ENCODE data around the gene NCOA1. TPM values are rescaled to one million over a fixed set of nuclear protein-coding genes. Genes with fewer than 3 reads are reported as not detected.
A peak's percentile ranks its signal among the peaks of the same experiment; 100 is the strongest.

NCOA1 gene
- polyA plus RNA-seq, 3 donors = 7.3 to 30.2 (median 10.2) TPM

DNA sequence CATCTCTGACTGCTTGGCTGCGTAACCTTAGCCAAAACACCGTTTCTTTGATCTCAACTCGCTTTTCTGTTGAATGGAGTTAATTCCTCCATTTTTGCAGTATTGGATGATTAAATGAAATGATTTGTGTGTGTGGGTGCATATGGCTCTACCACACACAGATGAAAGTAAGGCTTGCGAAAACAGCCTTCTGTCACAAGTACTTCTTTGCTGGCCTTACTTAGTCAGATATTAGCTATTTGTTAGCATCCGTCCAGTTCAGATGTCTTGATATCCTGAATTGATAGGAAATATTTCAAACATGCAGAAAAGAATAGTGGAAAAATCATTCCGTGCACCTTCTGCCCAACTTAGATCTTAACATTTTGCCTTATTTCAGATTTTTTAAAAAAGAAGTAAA, 21.8 kb downstream of the NCOA1 start:
- no peaks in the 10 kb centered on the region for H3K27me3 ChIP-seq (ENCODE audit: control insufficient read depth in 2 of 2, insufficient read depth in 2 of 2, low read length in 2 of 2)
- H3K79me2 ChIP-seq (ENCODE audit: insufficient read depth, low read length) = peaks cover 95% of the 10 kb centered on the region
- no peak overlapping the region for H3K4me3 ChIP-seq (replicated peaks in 1 of 3; ENCODE audit: low read depth in 2 of 3, low read length in 3 of 3)
- TF ChIP-seq CTCF (IDR thresholded peaks at IDR 0.05) = no peak
- Mint-ChIP-seq H3K36me3 (peaks cover 0 to 1% of the 10 kb centered on the region in 2 donors), H3K27ac (no peak overlapping the region), H3K4me1 (peaks cover 54% of the 10 kb centered on the region), H3K9me3 (peaks cover 0 to 1% (median 0%) of the 10 kb centered on the region in 7 donors), H3K4me3 (no peak overlapping the region), H3K27me3 (ENCODE audit: low read depth in 3 of 3) (peaks cover 0 to 2% (median 0%) of the 10 kb centered on the region in 3 donors)
- no peak overlapping the region for H2AFZ ChIP-seq (ENCODE audit: insufficient read depth, low read depth, low read length, poor library complexity, severe bottlenecking)
- no peak overlapping the region for H3K4me2 ChIP-seq (replicated peaks; ENCODE audit: extremely low read depth, low read length, poor library complexity, severe bottlenecking)
- H3K9me3 ChIP-seq (replicated peaks in 1 of 2; ENCODE audit: control insufficient read depth in 1 of 2, insufficient read depth in 1 of 2, low read length in 2 of 2) = no peaks in the 10 kb centered on the region
- H3K36me3 ChIP-seq (replicated peaks in 1 of 2; ENCODE audit: control insufficient read depth in 1 of 2, insufficient read depth in 2 of 2, low read length in 2 of 2) = no peaks in the 10 kb centered on the region
- 86% methylated on average over 2 of the region's 6 CpGs for WGBS (ENCODE audit: insufficient coverage)
- no peak overlapping the region for H3K27ac ChIP-seq (ENCODE audit: low read depth in 1 of 2, low read length in 2 of 2)
- peaks cover 15 to 43% of the 10 kb centered on the region in 2 donors for H3K4me1 ChIP-seq (ENCODE audit: control insufficient read depth in 1 of 2, insufficient read depth in 2 of 2, low read length in 2 of 2)
- intact Hi-C loops (cut with micrococcal nuclease) = no loop called here
- H3K9ac ChIP-seq (ENCODE audit: insufficient read depth, low read length, poor library complexity, severe bottlenecking) = no peak overlapping the region
- H4K20me1 ChIP-seq (ENCODE audit: insufficient read depth, low read length) = peaks cover 100% of the 10 kb centered on the region
- DNase-seq = no peak

- peaks cover 15 to 37% of the 10 kb centered on the region in 2 donors for H3K4me1 ChIP-seq (ENCODE audit: control insufficient read depth in 1 of 2, insufficient read depth in 2 of 2, low read length in 2 of 2)
- H3K27ac ChIP-seq (ENCODE audit: low read depth in 1 of 2, low read length in 2 of 2) = no peak overlapping the region
- Mint-ChIP-seq H3K4me3 (no peak overlapping the region), H3K27me3 (ENCODE audit: low read depth in 3 of 3) (peaks cover 0 to 2% (median 0%) of the 10 kb centered on the region in 3 donors), H3K27ac (peak overlapping the region in 1 of 7 donors; percentile 14), H3K9me3 (peaks cover 0 to 1% (median 0%) of the 10 kb centered on the region in 7 donors), H3K4me1 (peaks cover 48% of the 10 kb centered on the region), H3K36me3 (peaks cover 0 to 1% of the 10 kb centered on the region in 2 donors)
- H2AFZ ChIP-seq (ENCODE audit: insufficient read depth, low read depth, low read length, poor library complexity, severe bottlenecking) = no peak overlapping the region
- peaks cover 100% of the 10 kb centered on the region for H4K20me1 ChIP-seq (ENCODE audit: insufficient read depth, low read length)
- H3K4me2 ChIP-seq (replicated peaks; ENCODE audit: extremely low read depth, low read length, poor library complexity, severe bottlenecking) = no peak overlapping the region
- H3K4me3 ChIP-seq (replicated peaks in 1 of 3; ENCODE audit: low read depth in 2 of 3, low read length in 3 of 3) = no peak overlapping the region
- no peaks in the 10 kb centered on the region for H3K27me3 ChIP-seq (ENCODE audit: control insufficient read depth in 2 of 2, insufficient read depth in 2 of 2, low read length in 2 of 2)
- no peak overlapping the region for H3K9ac ChIP-seq (ENCODE audit: insufficient read depth, low read length, poor library complexity, severe bottlenecking)
- H3K36me3 ChIP-seq (replicated peaks in 1 of 2; ENCODE audit: control insufficient read depth in 1 of 2, insufficient read depth in 2 of 2, low read length in 2 of 2) = no peaks in the 10 kb centered on the region
- H3K9me3 ChIP-seq (replicated peaks in 1 of 2; ENCODE audit: control insufficient read depth in 1 of 2, insufficient read depth in 1 of 2, low read length in 2 of 2) = no peaks in the 10 kb centered on the region
- no peak for DNase-seq
- TF ChIP-seq CTCF (IDR thresholded peaks at IDR 0.05) = no peak
- intact Hi-C loops (cut with micrococcal nuclease) = no loop called here
- peaks cover 96% of the 10 kb centered on the region for H3K79me2 ChIP-seq (ENCODE audit: insufficient read depth, low read length)
- 100% methylated on average over 1 of the region's 9 CpGs for WGBS (ENCODE audit: insufficient coverage)
Measured at GRCh38 chr2:24513281-24514071, 22.4 kb downstream of the NCOA1 start.

All from CD14-positive monocyte (primary cell).